Measurements from ENCODE around the gene STOML1.

- TF ChIP-seq CTCF (IDR thresholded peaks at IDR 0.05; ENCODE audit: low read length) (no peak), EZH2 (optimal IDR thresholded peaks at IDR 0.05; ENCODE audit: low read depth, low read length) (no peak), EZH2phosphoT487 (IDR thresholded peaks at IDR 0.05; ENCODE audit: low read length) (no peak)
These were observed 50.6 kb downstream of the STOML1 start for GRCh38 chr15:73941449-73941848.

Data from MM.1S (cell line).